WTC11 (cell line): ENCODE results near the gene STUB1. TPM values are rescaled to one million over a fixed set of nuclear protein-coding genes. Genes with fewer than 3 reads are reported as not detected.

Source experiments
- ATAC-seq: fragments of 200-7000 bp; cut with Tn5 transposase; 2 replicates; pipeline ENCODE4 v1.10.0; 2021; ENCODE audit warnings: mild to moderate bottlenecking, moderate library complexity
- CTCF ChIA-PET: fragments of 300-600 bp; sonication (Branson Sonifier 250); formaldehyde crosslinking; loops from one replicate; lab custom pipeline; 2021; ENCODE audit warnings: antibody characterized with exemption; lab: Charles Lee
- POLR2A ChIA-PET: fragments of 350-600 bp; sonication (Branson Sonifier 250); formaldehyde crosslinking; loops from one replicate; lab custom pipeline; 2021; ENCODE audit warnings: antibody characterized with exemption; lab: Charles Lee
- DNase-seq: peaks from one replicate; pipeline ENCODE4 v3.0.0; 2021; ENCODE audit warnings: low spot score
- H3K27ac Mint-ChIP-seq: 2 replicates; pipeline ENCODE4 v1.8.0; 2021; ENCODE audit warnings: mixed read lengths
- H3K27me3 Mint-ChIP-seq: 2 replicates; pipeline ENCODE4 v1.8.0; 2021; ENCODE audit warnings: low read depth, mild to moderate bottlenecking, moderate library complexity, mixed read lengths
- H3K36me3 Mint-ChIP-seq: 2 replicates; pipeline ENCODE4 v1.8.0; 2021; ENCODE audit warnings: mixed read lengths
- H3K4me1 Mint-ChIP-seq: 2 replicates; pipeline ENCODE4 v1.8.0; 2022; ENCODE audit warnings: mixed read lengths
- H3K4me3 Mint-ChIP-seq: 2 replicates; pipeline ENCODE4 v1.8.0; 2021; ENCODE audit warnings: mild to moderate bottlenecking, moderate library complexity, mixed read lengths
- H3K9me3 Mint-ChIP-seq: 2 replicates; pipeline ENCODE4 v1.8.0; 2021; ENCODE audit warnings: mixed read lengths
- CBFB ChIP-seq: sonication (generic); formaldehyde crosslinking; IDR thresholded peaks from 2 replicates; pipeline ENCODE4 v1.8.1; 2022; ENCODE audit warnings: mild to moderate bottlenecking, low read depth, missing genetic modification reagents
- CREB1 ChIP-seq: sonication (generic); formaldehyde crosslinking; IDR thresholded peaks from 2 replicates; pipeline ENCODE4 v1.8.0; 2023; ENCODE audit warnings: mild to moderate bottlenecking, missing genetic modification reagents
- ELF4 ChIP-seq: sonication (generic); formaldehyde crosslinking; IDR thresholded peaks from 2 replicates; pipeline ENCODE4 v1.8.1; 2022; ENCODE audit warnings: low read depth, mild to moderate bottlenecking, moderate library complexity, missing genetic modification reagents
- EMX1 ChIP-seq: fragments of 250-450 bp; sonication (Bioruptor Pico); IDR thresholded peaks from 2 replicates; pipeline ENCODE4 v1.8.0; 2021; ENCODE audit warnings: mild to moderate bottlenecking
- JAZF1 ChIP-seq: fragments of 250-450 bp; sonication (Bioruptor Pico); IDR thresholded peaks from 2 replicates; pipeline ENCODE4 v1.9.0; 2021; ENCODE audit warnings: moderate library complexity, mild to moderate bottlenecking, inconsistent platforms
- MXD4 ChIP-seq: fragments of 250-450 bp; sonication (Bioruptor Pico); IDR thresholded peaks from 2 replicates; pipeline ENCODE4 v1.8.0; 2021; ENCODE audit warnings: mild to moderate bottlenecking, moderate library complexity, borderline replicate concordance
- NR1H2 ChIP-seq: sonication (generic); formaldehyde crosslinking; IDR thresholded peaks from 2 replicates; pipeline ENCODE4 v1.9.0; 2021; ENCODE audit warnings: mild to moderate bottlenecking, moderate library complexity, missing genetic modification reagents
- SMAD3 ChIP-seq: sonication (generic); formaldehyde crosslinking; IDR thresholded peaks from 2 replicates; pipeline ENCODE4 v1.8.0; 2022; ENCODE audit warnings: missing genetic modification reagents, mild to moderate bottlenecking, borderline replicate concordance
- SMAD4 ChIP-seq: sonication (generic); formaldehyde crosslinking; IDR thresholded peaks from 2 replicates; pipeline ENCODE4 v1.8.0; 2022; ENCODE audit warnings: mild to moderate bottlenecking, missing genetic modification reagents
- SP1 ChIP-seq: sonication (generic); formaldehyde crosslinking; conservative IDR thresholded peaks from 2 replicates; pipeline ENCODE4 v1.8.1; 2022; ENCODE audit warnings: missing genetic modification reagents
- TCF7 ChIP-seq: sonication (generic); formaldehyde crosslinking; IDR thresholded peaks from 2 replicates; pipeline ENCODE4 v1.8.0; 2022; ENCODE audit warnings: mild to moderate bottlenecking, low read depth, missing genetic modification reagents, moderate library complexity
- TEAD1 ChIP-seq: sonication (generic); formaldehyde crosslinking; IDR thresholded peaks from 2 replicates; pipeline ENCODE4 v1.8.0; 2022; ENCODE audit warnings: mild to moderate bottlenecking, missing genetic modification reagents
- ZNF121 ChIP-seq: sonication (generic); formaldehyde crosslinking; IDR thresholded peaks from 2 replicates; pipeline ENCODE4 v1.8.0; 2023; ENCODE audit warnings: missing genetic modification reagents
- total RNA-seq: library from RNA; stranded (reverse); gene quantifications from 3 replicates; pipeline ENCODE4 v1.2.3, GENCODE V29; 2021
- TF ChIP-seq, protein P1 (sequence below): sonication (generic); formaldehyde crosslinking; IDR thresholded peaks from 2 replicates; pipeline ENCODE4 v1.8.1; 2023; ENCODE audit warnings: mild to moderate bottlenecking, moderate library complexity, missing genetic modification reagents
- TF ChIP-seq, protein P2 (sequence below): sonication (generic); formaldehyde crosslinking; IDR thresholded peaks from 2 replicates; pipeline ENCODE4 v1.8.1; 2022; ENCODE audit warnings: mild to moderate bottlenecking, moderate library complexity, missing genetic modification reagents
- TF ChIP-seq, protein P3 (sequence below): sonication (generic); formaldehyde crosslinking; IDR thresholded peaks from 2 replicates; pipeline ENCODE4 v1.8.1; 2023; ENCODE audit warnings: mild to moderate bottlenecking, missing genetic modification reagents, moderate library complexity
- TF ChIP-seq, protein P4 (sequence below): sonication (generic); formaldehyde crosslinking; IDR thresholded peaks from 2 replicates; pipeline ENCODE4 v1.8.0; 2022; ENCODE audit warnings: mild to moderate bottlenecking, missing genetic modification reagents
- TF ChIP-seq, protein P5 (sequence below): fragments of 250-450 bp; sonication (Bioruptor Pico); IDR thresholded peaks from 2 replicates; pipeline ENCODE4 v1.9.0; 2021; ENCODE audit warnings: mild to moderate bottlenecking, borderline replicate concordance
- TF ChIP-seq, protein P6 (sequence below): sonication (generic); formaldehyde crosslinking; IDR thresholded peaks from 2 replicates; pipeline ENCODE4 v1.8.0; 2023; ENCODE audit warnings: missing genetic modification reagents, mild to moderate bottlenecking, borderline replicate concordance
- TF ChIP-seq, protein P7 (sequence below): sonication (generic); formaldehyde crosslinking; IDR thresholded peaks from 2 replicates; pipeline ENCODE4 v1.8.0; 2022; ENCODE audit warnings: mild to moderate bottlenecking, missing genetic modification reagents

STUB1 gene
- total RNA-seq, 1 experiment from 2014 or later: 88.2 TPM

DNA sequence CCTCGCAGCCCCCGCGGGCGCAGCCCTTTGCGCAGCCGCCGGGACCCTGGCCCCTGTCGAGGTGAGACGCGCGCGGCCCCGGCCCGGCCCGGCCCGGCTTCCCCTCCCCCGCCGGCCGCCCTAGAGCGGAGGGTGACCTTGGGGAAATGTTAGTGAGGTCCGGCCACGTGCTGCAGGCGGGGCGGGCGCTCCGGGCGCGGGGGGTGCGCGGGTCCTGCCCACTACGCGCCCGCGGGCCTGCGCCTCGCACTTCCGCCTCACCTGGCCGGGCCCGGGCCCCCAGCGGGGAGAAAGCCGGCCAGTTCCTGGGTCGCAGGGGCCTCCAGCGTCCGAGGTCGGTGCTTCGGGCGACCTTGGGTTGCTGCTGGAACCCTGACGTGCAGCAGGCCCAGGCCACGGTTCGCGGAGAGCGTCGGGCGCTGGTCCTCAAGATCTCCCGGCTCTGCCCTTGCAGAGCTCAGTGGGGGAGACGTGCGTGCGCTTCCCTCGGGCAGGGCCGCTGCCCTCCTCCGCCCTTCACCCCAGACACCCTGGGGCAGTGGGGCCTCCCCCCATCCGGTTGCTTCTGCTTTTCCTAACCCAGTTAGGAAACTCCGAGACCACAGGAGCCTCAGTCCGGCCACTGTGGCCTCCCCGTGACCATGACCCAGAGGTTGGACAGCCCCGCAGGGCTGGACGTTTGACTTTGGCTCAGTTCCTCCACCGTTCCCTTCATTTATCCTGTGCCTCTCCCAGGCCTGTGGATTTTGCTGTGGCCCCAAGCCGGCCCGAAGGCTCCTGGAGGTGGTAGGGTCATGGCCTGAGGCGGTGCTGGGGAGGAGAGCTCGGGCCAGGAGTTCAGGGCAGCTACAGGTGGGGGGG is 37.8 kb upstream of the STUB1 start (continued):
- no peak for TF ChIP-seq ELF4 (CRISPR knock-in tag)
- TF ChIP-seq SMAD3 (CRISPR knock-in tag): no peak
- TF ChIP-seq, protein P1, sequence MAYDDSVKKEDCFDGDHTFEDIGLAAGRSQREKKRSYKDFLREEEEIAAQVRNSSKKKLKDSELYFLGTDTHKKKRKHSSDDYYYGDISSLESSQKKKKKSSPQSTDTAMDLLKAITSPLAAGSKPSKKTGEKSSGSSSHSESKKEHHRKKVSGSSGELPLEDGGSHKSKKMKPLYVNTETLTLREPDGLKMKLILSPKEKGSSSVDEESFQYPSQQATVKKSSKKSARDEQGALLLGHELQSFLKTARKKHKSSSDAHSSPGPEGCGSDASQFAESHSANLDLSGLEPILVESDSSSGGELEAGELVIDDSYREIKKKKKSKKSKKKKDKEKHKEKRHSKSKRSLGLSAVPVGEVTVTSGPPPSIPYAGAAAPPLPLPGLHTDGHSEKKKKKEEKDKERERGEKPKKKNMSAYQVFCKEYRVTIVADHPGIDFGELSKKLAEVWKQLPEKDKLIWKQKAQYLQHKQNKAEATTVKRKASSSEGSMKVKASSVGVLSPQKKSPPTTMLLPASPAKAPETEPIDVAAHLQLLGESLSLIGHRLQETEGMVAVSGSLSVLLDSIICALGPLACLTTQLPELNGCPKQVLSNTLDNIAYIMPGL (CRISPR knock-in tag): peak; percentile 34
- no peak for TF ChIP-seq SP1 (CRISPR knock-in tag)
- TF ChIP-seq, protein P2, sequence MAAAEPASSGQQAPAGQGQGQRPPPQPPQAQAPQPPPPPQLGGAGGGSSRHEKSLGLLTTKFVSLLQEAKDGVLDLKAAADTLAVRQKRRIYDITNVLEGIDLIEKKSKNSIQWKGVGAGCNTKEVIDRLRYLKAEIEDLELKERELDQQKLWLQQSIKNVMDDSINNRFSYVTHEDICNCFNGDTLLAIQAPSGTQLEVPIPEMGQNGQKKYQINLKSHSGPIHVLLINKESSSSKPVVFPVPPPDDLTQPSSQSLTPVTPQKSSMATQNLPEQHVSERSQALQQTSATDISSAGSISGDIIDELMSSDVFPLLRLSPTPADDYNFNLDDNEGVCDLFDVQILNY (CRISPR knock-in tag): 0 out of 2 replicates have a peak, but pooled peaks have one; percentile 19
- TF ChIP-seq, protein P3, sequence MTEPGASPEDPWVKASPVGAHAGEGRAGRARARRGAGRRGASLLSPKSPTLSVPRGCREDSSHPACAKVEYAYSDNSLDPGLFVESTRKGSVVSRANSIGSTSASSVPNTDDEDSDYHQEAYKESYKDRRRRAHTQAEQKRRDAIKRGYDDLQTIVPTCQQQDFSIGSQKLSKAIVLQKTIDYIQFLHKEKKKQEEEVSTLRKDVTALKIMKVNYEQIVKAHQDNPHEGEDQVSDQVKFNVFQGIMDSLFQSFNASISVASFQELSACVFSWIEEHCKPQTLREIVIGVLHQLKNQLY (CRISPR knock-in tag): 0 out of 2 replicates have a peak, but pooled peaks have one; percentile 18
- TF ChIP-seq, protein P4, sequence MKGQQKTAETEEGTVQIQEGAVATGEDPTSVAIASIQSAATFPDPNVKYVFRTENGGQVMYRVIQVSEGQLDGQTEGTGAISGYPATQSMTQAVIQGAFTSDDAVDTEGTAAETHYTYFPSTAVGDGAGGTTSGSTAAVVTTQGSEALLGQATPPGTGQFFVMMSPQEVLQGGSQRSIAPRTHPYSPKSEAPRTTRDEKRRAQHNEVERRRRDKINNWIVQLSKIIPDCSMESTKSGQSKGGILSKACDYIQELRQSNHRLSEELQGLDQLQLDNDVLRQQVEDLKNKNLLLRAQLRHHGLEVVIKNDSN (CRISPR knock-in tag): no peak; the same call in 1 of the 2 replicates
- TF ChIP-seq, protein P5, sequence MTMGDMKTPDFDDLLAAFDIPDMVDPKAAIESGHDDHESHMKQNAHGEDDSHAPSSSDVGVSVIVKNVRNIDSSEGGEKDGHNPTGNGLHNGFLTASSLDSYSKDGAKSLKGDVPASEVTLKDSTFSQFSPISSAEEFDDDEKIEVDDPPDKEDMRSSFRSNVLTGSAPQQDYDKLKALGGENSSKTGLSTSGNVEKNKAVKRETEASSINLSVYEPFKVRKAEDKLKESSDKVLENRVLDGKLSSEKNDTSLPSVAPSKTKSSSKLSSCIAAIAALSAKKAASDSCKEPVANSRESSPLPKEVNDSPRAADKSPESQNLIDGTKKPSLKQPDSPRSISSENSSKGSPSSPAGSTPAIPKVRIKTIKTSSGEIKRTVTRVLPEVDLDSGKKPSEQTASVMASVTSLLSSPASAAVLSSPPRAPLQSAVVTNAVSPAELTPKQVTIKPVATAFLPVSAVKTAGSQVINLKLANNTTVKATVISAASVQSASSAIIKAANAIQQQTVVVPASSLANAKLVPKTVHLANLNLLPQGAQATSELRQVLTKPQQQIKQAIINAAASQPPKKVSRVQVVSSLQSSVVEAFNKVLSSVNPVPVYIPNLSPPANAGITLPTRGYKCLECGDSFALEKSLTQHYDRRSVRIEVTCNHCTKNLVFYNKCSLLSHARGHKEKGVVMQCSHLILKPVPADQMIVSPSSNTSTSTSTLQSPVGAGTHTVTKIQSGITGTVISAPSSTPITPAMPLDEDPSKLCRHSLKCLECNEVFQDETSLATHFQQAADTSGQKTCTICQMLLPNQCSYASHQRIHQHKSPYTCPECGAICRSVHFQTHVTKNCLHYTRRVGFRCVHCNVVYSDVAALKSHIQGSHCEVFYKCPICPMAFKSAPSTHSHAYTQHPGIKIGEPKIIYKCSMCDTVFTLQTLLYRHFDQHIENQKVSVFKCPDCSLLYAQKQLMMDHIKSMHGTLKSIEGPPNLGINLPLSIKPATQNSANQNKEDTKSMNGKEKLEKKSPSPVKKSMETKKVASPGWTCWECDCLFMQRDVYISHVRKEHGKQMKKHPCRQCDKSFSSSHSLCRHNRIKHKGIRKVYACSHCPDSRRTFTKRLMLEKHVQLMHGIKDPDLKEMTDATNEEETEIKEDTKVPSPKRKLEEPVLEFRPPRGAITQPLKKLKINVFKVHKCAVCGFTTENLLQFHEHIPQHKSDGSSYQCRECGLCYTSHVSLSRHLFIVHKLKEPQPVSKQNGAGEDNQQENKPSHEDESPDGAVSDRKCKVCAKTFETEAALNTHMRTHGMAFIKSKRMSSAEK (CRISPR knock-in tag): no peak
- TF ChIP-seq CBFB (CRISPR knock-in tag): no peak
- TF ChIP-seq, all 79 proteins: peak for 12

DNA sequence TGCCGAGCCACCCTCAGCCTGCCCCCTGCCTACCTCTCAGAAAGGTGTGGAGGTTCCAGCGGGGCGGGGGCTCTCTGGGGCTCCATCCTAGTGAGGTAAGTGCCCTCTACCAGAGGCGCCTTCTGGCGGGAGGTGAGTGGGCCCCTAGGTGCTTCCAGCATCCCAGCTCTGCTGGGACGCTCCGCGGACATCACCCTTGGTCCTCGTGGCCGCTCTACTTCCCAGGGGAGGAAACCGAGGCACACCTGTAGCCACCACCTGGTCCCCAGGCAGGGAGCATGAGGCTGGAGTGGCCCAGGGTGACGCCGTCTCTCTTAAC is 37.2 kb upstream of the STUB1 start:
- no peak overlapping the region for H3K27ac Mint-ChIP-seq
- ATAC-seq (no peak), DNase-seq (no peak)
- H3K27me3 Mint-ChIP-seq: no peaks in the 10 kb centered on the region
- POLR2A ChIA-PET: no interaction called here
- TF ChIP-seq TCF7 (CRISPR knock-in tag) (no peak), CREB1 (no peak), ZNF121 (CRISPR knock-in tag) (no peak), SMAD4 (no peak), NR1H2 (no peak), EMX1 (no peak), MXD4 (CRISPR knock-in tag) (no peak), TEAD1 (no peak), JAZF1 (no peak)
- TF ChIP-seq, protein P4 (CRISPR knock-in tag): no peak; the same call in 1 of the 2 replicates
- TF ChIP-seq, protein P6, sequence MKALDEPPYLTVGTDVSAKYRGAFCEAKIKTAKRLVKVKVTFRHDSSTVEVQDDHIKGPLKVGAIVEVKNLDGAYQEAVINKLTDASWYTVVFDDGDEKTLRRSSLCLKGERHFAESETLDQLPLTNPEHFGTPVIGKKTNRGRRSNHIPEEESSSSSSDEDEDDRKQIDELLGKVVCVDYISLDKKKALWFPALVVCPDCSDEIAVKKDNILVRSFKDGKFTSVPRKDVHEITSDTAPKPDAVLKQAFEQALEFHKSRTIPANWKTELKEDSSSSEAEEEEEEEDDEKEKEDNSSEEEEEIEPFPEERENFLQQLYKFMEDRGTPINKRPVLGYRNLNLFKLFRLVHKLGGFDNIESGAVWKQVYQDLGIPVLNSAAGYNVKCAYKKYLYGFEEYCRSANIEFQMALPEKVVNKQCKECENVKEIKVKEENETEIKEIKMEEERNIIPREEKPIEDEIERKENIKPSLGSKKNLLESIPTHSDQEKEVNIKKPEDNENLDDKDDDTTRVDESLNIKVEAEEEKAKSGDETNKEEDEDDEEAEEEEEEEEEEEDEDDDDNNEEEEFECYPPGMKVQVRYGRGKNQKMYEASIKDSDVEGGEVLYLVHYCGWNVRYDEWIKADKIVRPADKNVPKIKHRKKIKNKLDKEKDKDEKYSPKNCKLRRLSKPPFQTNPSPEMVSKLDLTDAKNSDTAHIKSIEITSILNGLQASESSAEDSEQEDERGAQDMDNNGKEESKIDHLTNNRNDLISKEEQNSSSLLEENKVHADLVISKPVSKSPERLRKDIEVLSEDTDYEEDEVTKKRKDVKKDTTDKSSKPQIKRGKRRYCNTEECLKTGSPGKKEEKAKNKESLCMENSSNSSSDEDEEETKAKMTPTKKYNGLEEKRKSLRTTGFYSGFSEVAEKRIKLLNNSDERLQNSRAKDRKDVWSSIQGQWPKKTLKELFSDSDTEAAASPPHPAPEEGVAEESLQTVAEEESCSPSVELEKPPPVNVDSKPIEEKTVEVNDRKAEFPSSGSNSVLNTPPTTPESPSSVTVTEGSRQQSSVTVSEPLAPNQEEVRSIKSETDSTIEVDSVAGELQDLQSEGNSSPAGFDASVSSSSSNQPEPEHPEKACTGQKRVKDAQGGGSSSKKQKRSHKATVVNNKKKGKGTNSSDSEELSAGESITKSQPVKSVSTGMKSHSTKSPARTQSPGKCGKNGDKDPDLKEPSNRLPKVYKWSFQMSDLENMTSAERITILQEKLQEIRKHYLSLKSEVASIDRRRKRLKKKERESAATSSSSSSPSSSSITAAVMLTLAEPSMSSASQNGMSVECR: no peak
- TF ChIP-seq, protein P7, sequence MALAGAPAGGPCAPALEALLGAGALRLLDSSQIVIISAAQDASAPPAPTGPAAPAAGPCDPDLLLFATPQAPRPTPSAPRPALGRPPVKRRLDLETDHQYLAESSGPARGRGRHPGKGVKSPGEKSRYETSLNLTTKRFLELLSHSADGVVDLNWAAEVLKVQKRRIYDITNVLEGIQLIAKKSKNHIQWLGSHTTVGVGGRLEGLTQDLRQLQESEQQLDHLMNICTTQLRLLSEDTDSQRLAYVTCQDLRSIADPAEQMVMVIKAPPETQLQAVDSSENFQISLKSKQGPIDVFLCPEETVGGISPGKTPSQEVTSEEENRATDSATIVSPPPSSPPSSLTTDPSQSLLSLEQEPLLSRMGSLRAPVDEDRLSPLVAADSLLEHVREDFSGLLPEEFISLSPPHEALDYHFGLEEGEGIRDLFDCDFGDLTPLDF (CRISPR knock-in tag): no peak
- CTCF ChIA-PET: interaction anchor here (0.6 to 1.9 kb wide), 5 partner anchors 18 to 438 kb away, joined by 3 to 8 read pairs (median 4); no protein-coding TSS in a partner anchor
- H3K4me1 Mint-ChIP-seq: peaks cover 19% of the 10 kb centered on the region
- H3K36me3 Mint-ChIP-seq: no peaks in the 10 kb centered on the region
- H3K9me3 Mint-ChIP-seq: no peaks in the 10 kb centered on the region
- peak overlapping the region; percentile 69 for H3K4me3 Mint-ChIP-seq
